Stimulated activated CD4-positive, alpha-beta T cell treated with anti-CD3 and anti-CD28 coated beads, TNF-alpha, amount 100 ng/mL, for 4 hours (primary cell): ENCODE results near the gene UBB.

Source experiments
- DNase-seq, 3 experiments: peaks; one replicate each; pipeline ENCODE4 v3.0.0-alpha.2; 2020; ENCODE audit warnings: low read depth in 3 of 3

The UBB gene

DNA sequence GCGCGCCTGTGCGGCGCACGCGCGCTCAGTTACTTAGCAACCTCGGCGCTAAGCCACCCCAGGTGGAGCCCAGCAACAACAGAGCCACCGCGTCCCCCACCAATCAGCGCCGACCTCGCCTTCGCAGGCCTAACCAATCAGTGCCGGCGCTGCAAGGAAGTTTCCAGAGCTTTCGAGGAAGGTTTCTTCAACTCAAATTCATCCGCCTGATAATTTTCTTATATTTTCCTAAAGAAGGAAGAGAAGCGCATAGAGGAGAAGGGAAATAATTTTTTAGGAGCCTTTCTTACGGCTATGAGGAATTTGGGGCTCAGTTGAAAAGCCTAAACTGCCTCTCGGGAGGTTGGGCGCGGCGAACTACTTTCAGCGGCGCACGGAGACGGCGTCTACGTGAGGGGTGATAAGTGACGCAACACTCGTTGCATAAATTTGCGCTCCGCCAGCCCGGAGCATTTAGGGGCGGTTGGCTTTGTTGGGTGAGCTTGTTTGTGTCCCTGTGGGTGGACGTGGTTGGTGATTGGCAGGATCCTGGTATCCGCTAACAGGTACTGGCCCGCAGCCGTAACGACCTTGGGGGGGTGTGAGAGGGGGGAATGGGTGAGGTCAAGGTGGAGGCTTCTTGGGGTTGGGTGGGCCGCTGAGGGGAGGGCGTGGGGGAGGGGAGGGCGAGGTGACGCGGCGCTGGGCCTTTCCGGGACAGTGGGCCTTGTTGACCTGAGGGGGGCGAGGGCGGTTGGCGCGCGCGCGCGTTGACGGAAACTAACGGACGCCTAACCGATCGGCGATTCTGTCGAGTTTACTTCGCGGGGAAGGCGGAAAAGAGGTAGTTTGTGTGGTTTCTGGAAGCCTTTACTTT lies at the start of gene UBB:
Gene UBB, plus strand, starts transcription at position 452 of the 856 bp plus-strand sequence. CDS start 817 bp downstream, outside the sequence.
- peak; percentile 79 to 93 (median 87) for DNase-seq

DNA sequence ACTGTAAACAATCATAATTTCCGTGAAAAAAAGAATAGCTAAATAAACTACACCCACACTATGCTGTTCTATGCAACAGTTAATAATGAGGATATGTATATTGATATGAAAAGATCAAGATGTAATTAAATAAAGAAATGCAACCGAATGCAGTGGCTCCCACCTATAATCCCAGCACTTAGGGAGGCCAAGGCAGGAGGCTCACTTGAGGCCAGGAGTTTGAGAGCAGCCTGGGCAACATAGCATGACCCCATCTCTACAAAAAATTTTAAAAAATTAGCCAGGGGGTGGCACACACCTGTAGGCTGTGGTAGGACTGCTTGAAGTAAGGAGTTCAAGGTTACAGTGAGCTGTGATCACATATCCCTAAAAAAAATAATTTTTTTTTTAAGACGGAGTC lies 42.5 kb upstream of the UBB start:
- DNase-seq, result no peak

DNA sequence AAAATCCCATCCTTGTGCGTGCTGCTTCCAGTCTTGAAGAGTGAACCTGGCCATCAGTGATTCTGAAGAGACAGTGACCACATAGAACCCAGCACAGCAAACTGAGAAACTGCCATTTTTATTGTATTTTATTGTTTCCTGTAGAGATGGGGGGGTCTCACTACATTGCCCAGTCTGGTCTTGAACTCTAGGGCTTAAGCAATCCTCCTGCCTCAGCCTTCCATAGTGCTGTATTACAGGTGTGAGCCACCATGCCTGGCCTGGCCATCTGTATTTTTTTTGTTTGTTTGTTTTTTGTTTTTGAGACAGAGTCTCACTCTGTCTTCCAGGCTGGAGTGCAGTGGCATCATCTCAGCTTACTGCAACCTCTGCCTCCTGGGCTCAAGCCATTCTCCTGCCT lies 41.5 kb upstream of the UBB start:
- DNase-seq, result no peak

DNA sequence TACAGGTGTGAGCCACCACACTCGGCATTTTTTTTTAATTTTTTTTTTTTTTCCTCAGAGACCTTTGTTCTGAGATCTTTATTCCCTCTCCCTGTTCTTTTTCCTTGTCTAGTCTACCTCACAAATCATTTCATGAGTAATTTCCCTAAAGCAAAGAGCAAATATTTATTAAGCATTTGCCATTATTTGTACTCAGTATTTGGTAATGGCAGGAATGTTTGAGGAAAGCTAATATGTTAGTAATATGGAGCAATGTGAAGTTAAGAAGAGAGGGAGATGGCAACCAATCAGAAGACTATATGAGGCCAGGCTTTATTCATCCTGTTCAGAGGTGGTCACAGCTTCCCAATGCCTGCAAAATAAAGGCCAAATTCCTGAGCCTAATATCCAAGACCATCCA lies 40.9 kb upstream of the UBB start:
- no peak for DNase-seq

DNA sequence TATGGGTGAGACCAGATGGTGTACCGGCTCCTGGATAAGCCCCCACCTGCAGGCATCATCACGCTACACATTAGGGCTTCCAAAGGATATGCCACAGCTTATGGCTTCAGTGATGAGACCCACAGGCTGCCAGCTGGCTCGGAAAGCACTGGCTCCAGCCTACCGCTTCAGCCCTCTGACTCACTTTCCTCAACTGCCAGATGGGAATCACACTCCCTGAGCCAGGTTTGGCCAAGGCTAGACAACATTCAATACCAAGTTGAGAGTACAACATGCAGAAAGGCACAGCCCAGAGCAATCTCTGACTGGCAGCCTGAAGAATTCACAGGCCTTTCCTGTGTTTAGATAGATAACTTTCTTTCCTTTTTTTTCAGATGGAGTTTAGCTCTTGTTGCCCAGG lies 37.9 kb upstream of the UBB start:
- DNase-seq, result no peak

DNA sequence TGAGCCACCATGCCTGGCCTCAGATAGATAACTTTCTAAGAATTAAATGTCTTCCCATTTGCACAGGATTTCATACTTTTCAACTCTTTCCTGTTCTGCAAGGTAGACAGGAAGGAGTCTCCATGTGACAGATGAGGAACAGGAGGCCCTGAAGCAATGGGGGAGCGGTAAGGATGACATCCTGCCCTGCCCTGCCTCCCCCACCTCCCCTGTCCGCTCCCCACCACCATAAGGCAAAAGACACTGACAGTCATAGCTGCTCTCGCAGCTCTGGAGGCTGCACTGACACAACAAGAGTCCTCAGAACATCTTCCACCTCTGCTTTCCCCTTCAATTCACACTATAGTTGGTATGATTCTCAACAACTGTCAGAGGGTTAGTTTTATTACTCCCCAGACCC lies 37.3 kb upstream of the UBB start:
- no peak for DNase-seq

DNA sequence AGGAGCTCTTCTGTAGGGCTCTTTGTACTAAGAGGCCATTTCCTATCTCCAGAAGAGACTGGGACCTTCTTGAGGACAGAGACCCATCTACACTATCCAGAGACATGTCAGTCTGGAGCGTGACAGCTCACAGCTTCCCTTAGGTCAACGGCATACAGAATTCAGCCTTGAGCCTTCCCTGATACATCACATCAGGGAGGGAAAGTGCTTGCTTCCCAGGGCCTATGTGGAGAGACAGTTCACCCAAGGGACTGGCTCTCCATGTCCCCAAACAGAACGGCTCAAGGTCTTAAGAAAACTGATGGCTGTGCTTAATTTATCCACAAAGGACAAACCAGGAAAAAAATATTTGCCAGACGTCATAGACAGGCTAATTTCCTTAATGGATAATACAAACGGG lies 35.3 kb upstream of the UBB start:
- DNase-seq, result no peak

DNA sequence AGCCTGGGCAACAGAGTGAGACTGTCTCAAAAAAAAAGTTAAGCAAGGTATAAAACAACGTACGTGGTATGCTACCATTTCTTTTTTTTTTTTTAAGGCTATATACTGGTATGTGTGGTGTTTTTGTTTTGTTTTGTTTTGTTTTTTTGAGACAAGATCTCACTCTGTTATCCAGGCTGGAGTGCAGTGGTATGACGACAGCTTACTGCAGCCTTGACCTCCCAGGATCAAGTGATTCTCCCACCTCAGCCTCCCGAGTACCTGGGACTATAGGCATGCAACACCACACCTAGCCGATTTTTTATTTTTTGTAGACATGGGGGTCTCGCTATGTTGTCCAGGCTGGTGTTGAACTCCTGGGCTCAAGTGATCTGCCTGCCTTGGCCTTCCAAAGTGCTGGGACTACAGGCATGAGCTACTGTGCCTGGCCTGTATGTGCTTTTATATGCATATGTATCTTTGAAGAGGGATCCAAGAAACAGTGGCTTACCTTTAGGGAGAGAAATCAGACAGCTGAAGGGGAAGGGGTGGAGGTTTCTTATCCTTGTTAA lies 34.1 kb upstream of the UBB start:
- DNase-seq, result no peak

DNA sequence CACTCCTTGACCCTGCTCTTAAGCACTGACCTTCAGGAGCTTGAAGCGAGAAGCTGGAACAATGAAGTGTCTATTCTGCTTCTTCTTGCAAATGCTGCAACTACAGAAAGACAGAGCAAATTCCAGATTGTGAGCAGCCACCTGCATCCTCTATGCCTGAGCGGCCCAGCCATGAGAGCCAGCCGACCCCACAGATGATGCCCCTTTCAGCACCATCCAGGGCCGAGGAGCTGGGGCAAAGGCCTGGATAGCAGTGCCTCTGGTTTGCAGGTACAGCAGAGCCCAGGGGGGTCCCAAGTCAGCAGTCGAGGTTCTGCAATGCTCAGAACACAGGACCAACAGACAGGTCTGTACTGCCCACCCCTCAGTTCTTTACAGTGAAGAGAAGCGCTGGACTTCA lies 32.3 kb upstream of the UBB start:
- no peak for DNase-seq

DNA sequence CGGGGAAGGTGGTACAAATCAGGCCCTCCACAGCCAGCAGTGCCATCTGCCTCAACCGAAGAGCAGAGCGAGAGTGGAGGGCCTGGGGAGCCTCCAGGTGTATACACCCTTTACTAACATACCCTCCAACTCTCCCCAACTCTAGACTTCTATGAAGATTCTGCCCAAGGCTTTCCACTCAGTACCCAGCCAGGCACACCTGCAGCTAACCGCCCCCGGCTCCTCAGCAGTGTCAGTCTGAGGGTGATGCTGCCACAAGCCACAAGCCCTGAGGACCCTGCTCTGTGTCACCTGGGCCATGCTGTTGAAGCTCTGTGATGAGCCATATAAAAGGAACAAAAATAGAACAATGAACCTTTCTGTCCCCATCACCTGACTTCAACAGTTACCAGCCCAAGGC lies 31.5 kb upstream of the UBB start:
- no peak for DNase-seq

DNA sequence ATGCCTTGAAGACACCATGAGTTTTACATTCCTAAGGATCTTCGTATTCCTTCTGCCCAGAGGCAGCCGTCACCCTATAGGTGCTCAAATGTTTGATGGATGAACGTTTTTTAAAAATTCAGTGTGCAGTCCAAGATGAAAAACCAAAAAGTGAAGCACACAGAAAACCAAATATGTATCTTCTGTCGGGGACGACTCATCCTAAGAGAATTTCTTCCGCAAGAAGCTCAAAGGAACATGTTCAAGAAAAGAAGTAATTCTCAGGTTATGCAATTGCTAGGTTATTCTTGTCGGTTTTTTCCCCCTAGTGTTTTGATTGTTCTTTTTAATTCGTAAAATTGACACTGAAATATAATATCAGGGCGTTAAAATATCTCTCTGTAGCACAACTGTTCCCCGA lies 29.1 kb upstream of the UBB start:
- no peak for DNase-seq

DNA sequence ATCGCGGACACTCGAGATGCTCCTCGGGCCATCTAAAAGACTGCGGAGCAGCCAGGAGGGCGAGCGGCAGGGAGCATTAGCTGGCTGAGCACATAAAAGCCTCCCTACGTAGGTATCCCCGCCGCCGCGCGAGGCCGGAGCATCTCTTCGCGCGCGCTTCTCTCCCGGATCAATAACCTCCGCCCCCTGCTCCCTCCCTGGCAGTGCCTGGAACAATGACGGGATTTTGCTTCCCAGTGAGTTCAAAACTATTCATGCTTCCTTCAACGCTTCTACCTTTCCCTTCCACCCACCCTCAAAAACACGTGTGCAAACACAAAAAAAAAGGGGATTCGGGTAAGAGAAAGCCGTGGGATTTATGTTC lies 28.6 kb upstream of the UBB start:
- peak in 2 of 3 experiments; percentile 7 to 15 for DNase-seq

DNA sequence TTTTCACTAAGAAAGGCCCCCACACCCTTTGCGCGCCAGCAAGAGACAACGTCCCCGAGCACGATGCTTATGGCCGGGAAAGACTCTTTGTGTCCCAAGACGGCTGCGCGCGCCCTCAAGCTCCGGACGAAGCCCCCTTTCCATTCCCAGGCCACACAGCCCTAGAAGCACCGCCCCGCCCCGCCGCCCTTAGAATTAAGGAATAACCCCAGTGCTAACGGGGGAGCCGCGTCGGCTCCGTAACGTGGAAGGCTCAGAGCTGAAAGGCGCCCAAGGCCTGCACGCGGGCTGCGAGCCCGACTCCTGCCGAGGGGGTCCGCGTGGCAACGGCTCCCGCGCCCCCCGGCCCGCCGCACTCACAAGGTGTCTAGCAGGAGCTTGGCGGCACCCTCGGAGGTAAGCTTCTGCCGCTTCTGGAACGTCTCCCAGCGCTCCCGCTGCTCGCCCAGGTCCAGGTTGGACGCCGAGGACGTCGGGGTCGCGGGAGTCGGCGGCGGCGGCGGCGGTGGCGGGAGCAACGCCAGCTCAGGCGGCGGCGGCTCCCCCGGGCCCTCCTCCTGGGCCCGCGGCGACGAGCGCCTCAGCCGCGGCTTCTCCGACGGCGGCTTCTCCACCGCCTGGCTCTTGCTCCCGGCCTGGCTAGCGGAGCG lies 28.1 kb upstream of the UBB start:
- DNase-seq, result peak; percentile 7 to 28 (median 26)

DNA sequence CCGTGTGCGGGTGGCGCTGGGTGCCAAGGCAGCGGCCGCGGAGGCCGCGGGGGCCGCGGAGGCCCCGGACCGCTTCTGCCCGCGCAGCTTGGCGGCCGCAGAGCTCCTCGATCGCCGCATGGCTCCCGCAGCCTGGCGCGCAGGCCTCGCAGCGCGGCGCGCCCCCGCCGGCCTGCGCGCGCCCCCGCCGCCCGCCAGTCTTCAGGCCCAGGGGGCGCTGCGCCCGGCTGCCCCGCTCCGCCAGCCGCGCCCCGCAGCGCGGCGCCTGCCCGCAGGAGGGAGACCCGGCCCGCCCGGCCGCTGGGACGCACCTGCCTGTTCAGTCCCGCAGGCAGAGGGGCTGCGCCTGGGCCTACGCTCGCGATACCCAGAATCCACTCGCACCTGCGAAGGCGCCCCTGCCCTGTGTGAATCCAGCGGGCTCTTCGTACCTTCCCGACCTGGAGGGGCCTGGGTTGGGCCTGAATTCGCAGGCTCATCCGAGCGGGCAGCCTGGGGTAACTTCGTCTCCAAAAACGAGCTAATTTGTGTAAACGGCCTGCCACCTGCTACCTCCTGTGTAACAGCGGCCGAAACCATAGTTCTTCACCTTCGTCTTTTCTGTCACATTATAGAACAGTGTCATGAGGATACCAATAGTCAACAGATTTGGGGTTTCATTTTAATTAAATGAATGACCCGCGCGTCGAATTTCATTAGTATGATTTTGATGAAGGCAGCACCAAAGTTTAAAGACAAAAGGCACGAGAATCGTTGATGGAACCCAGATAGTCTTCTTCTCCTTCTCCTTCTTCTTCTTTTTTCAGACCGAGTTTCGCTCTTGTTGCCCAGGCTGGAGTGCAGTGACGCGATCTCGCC lies 27.3 kb upstream of the UBB start, which contains the start of gene CENPV:
Gene CENPV, minus strand, starts transcription at position 153 of the 858 bp plus-strand sequence. Its CDS starts 33 bp downstream, at position 120.
- peak; percentile 41 to 57 (median 56) for DNase-seq

DNA sequence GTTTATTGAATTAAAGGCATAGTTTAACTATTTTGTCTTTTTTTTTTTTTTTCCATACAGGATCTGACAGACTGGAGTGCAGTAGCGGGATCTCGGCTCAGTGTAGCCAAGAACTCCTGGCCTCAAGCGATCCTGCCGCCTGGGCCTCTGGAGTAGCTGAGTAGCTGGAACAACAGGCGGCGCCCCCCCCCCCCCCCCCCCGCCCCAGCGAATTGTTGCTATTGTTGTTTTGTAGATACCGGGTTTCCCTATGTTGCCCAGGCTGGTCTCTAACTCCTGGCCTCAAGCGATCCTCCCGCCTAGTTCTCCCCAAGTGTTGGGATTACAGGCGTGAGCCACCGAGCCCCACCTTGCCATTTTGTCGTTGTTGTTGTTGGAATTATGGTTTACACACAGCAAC lies 26.3 kb upstream of the UBB start:
- DNase-seq, result no peak

DNA sequence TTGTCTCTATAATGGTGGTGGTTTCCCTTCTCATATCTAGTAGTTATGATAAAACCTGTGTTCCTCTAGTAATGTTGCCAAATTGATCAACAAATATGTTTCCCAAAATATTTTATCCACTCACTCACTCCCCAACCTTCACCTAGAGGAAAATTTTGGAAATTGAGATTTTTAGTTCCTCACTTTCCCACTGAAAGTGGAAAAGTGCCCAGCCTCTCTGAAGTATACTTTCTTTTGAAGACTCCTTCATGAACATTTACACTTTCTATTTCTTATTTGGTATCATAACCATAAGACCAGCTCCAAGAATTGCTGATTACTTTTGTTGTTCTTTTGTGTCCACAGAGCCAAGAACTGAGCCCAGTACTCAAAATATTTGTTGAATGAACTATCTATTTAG lies 22.5 kb upstream of the UBB start:
- no peak for DNase-seq

DNA sequence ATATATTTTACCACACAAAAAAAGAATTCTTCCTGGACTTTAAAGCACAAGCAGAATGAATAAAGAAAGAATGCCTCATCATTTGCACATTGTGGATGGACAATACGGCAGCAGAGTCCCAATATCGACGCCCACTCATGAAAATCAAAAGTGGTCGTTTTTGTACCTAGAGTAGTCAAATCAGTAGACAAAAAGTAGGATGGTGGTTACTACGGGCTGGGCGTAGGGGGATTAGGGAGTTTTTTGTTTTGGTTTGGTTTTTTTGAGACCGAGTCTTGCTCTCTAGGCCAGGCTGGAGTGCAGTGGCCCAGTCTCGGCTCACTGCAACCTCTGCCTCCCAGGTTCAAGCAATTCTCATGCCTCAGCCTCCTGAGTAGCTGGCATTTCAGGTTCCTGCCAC lies 19.0 kb upstream of the UBB start:
- no peak for DNase-seq

DNA sequence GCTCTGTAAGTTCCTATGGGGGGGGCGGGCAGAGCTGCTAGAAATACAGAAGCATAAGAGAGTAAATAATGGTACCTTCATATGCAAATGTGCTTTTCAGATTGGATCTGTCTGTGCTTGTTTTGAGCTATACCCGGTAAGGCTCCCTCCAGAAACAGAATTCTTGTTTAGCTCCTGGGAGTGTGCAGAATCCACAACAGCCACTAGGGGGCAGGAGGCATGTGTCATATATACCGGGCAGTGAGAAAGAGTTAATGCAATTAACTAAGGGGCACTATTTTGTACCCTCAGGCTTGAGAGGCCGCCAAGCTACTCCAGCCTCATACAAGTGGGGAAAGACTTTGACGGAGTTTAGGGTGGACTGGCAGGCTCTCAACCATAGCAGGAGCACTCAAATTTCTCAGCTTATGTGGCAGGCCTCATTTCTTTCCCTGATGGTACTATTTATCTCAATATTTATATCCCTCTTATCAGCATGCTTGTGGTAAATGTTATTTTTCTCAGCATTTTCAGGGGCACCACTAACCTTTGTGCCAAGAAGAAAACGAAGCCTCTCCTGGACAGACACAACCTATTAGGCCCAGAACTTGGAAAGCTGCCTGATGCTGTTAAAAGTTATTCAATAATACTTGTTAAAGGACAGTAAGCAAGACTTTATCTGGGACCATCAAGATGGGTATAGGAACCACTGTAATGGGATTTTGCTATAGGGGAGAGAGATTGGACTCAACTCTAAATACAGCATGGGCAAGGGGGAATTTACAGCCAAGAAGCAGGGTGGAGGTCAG lies 16.9 kb upstream of the UBB start:
- peak; percentile 52 to 64 (median 55) for DNase-seq

DNA sequence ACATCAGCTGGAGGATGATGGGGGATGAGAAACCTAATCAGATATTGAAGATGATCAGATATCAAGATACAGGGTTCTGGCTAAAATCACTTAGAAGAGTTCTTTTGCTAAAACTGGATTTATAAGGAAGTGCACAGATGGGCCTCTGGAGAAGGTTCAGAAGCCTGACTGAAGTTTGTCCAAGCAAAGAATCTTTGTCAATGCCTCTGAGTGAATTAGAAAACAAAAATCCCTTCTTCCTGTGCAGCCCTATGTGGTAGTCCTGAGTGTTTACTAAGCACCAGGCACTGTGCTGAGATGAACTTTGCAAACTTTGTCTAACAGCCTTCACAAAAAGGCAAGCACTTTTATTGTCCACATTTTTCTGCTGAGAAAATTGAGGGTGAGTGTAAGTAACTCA lies 16.3 kb upstream of the UBB start:
- no peak for DNase-seq

DNA sequence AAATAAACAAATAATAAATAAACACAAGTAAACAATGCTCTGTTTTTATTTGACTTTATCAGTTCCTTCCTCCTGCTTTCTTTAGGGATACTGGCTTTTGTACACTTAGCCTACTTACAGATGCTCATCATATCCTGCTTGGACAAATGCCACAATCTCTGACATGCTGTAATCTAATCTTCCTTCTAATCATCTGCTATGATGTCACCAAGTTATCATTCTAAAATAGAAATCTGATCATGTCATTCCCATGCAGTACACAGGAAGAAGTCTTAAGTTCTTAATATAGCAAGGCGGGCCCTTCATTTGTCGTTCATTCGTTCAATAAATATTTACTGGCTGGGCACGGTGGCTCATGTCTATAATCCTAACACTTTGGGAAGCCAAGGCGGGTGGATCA lies 9.1 kb upstream of the UBB start:
- no peak for DNase-seq
